HEK293 (cell line): ENCODE results near the gene NEMP2.
A peak's percentile ranks its signal among the peaks of the same experiment; 100 is the strongest.

Experiments
- CTCF ChIA-PET: fragments of 350-600 bp; formaldehyde crosslinking; extraction: SDS; loops from one replicate; lab custom pipeline; 2021; ENCODE audit warnings: antibody characterized with exemption; lab: Yijun Ruan, JAX
- POLR2A ChIA-PET: fragments of 300-600 bp; formaldehyde crosslinking; extraction: SDS; loops from one replicate; lab custom pipeline; 2020; ENCODE audit warnings: antibody characterized with exemption, inconsistent platforms; lab: Yijun Ruan, JAX
- H3K27ac ChIP-seq: fragments of 200-500 bp; sonication (Bioruptor generic); 2 replicates; pipeline ENCODE4 v1.5.1; 2014; ENCODE audit warnings: low read depth, low read length, control low read depth, inconsistent platforms; ENCODE audit errors: extremely low read depth
- H3K36me3 ChIP-seq, 2 experiments: fragments of 200-500 bp in 1 of 2; sonication (Bioruptor generic) in 1 of 2; 1 replicate in 1 of 2; 2 replicates in 1 of 2; pipeline ENCODE4 v1.5.1; 2014 to 2017; ENCODE audit warnings: inconsistent platforms in 2 of 2, low read length in 2 of 2; ENCODE audit not compliant: control insufficient read depth in 2 of 2, insufficient read depth in 1 of 2
- H3K4me1 ChIP-seq: fragments of 200-500 bp; sonication (Bioruptor generic); 2 replicates; pipeline ENCODE4 v1.5.1; 2014; ENCODE audit warnings: mild to moderate bottlenecking, low read length, inconsistent platforms; ENCODE audit not compliant: control insufficient read depth, insufficient read depth
- H3K4me3 ChIP-seq: 2 replicates; pipeline ENCODE4 v1.5.1; 2011; ENCODE audit warnings: low read depth, mild to moderate bottlenecking, control low read depth, low read length, moderate library complexity
- H3K9me3 ChIP-seq: fragments of 200-500 bp; sonication (Bioruptor generic); 2 replicates; pipeline ENCODE4 v1.5.1; 2014; ENCODE audit warnings: low read depth, low read length, inconsistent platforms; ENCODE audit not compliant: control insufficient read depth, insufficient read depth
- BCL11A ChIP-seq: fragments of 450-650 bp; formaldehyde crosslinking; IDR thresholded peaks from 2 replicates; pipeline ENCODE4 v1.5.1; 2016; ENCODE audit warnings: low read depth, missing biosample characterization, missing genetic modification characterization
- FEZF1 ChIP-seq: fragments of 450-650 bp; formaldehyde crosslinking; IDR thresholded peaks from 2 replicates; pipeline ENCODE4 v1.5.1; 2016; ENCODE audit warnings: missing biosample characterization, missing genetic modification characterization
- GLI2 ChIP-seq: fragments of 450-650 bp; formaldehyde crosslinking; IDR thresholded peaks from 2 replicates; pipeline ENCODE4; 2017; ENCODE audit warnings: missing biosample characterization, missing genetic modification characterization, low read depth, borderline replicate concordance
- HOXA7 ChIP-seq: sonication (generic); formaldehyde crosslinking; IDR thresholded peaks from 2 replicates; pipeline ENCODE4 v1.8.1; 2022; ENCODE audit warnings: missing genetic modification reagents, borderline replicate concordance
- SETDB1 ChIP-seq: IDR thresholded peaks from one replicate; pipeline ENCODE4 v1.6.1; 2017; ENCODE audit warnings: mild to moderate bottlenecking, low read length, moderate library complexity, mixed read lengths; ENCODE audit not compliant: insufficient read length
- ZBTB17 ChIP-seq: fragments of 450-650 bp; formaldehyde crosslinking; IDR thresholded peaks from 2 replicates; pipeline ENCODE4 v1.5.1; 2016; ENCODE audit warnings: missing biosample characterization, missing genetic modification characterization
- ZNF138 ChIP-seq: fragments of 450-650 bp; formaldehyde crosslinking; IDR thresholded peaks from 2 replicates; pipeline ENCODE4 v1.5.1; 2016; ENCODE audit warnings: missing biosample characterization, missing genetic modification characterization, borderline replicate concordance
- ZNF140 ChIP-seq: fragments of 450-650 bp; formaldehyde crosslinking; IDR thresholded peaks from 2 replicates; pipeline ENCODE4 v1.5.1; 2016; ENCODE audit warnings: missing biosample characterization, missing genetic modification characterization
- ZNF19 ChIP-seq: fragments of 450-650 bp; formaldehyde crosslinking; IDR thresholded peaks from 2 replicates; pipeline ENCODE4; 2016; ENCODE audit warnings: missing biosample characterization, missing genetic modification characterization, low read depth
- ZNF623 ChIP-seq: fragments of 450-650 bp; formaldehyde crosslinking; IDR thresholded peaks from 2 replicates; pipeline ENCODE4 v1.5.1; 2016; ENCODE audit warnings: missing biosample characterization, missing genetic modification characterization
- ZNF629 ChIP-seq: fragments of 450-650 bp; formaldehyde crosslinking; IDR thresholded peaks from 2 replicates; pipeline ENCODE4 v1.5.1; 2017; ENCODE audit warnings: missing biosample characterization, missing genetic modification characterization
- ZNF664 ChIP-seq: fragments of 450-650 bp; formaldehyde crosslinking; IDR thresholded peaks from 2 replicates; pipeline ENCODE4 v1.5.1; 2016; ENCODE audit warnings: missing biosample characterization, missing genetic modification characterization
- ZNF704 ChIP-seq: fragments of 450-650 bp; formaldehyde crosslinking; IDR thresholded peaks from 2 replicates; pipeline ENCODE4 v1.5.1; 2016; ENCODE audit warnings: missing biosample characterization, missing genetic modification characterization
- ZNF707 ChIP-seq: fragments of 450-650 bp; formaldehyde crosslinking; IDR thresholded peaks from 2 replicates; pipeline ENCODE4 v1.5.1; 2016; ENCODE audit warnings: missing biosample characterization, missing genetic modification characterization
- TF ChIP-seq, protein P1 (sequence below): fragments of 450-650 bp; formaldehyde crosslinking; IDR thresholded peaks from 2 replicates; pipeline ENCODE4 v1.5.1; 2016; ENCODE audit warnings: missing biosample characterization, missing genetic modification characterization

Gene NEMP2

DNA sequence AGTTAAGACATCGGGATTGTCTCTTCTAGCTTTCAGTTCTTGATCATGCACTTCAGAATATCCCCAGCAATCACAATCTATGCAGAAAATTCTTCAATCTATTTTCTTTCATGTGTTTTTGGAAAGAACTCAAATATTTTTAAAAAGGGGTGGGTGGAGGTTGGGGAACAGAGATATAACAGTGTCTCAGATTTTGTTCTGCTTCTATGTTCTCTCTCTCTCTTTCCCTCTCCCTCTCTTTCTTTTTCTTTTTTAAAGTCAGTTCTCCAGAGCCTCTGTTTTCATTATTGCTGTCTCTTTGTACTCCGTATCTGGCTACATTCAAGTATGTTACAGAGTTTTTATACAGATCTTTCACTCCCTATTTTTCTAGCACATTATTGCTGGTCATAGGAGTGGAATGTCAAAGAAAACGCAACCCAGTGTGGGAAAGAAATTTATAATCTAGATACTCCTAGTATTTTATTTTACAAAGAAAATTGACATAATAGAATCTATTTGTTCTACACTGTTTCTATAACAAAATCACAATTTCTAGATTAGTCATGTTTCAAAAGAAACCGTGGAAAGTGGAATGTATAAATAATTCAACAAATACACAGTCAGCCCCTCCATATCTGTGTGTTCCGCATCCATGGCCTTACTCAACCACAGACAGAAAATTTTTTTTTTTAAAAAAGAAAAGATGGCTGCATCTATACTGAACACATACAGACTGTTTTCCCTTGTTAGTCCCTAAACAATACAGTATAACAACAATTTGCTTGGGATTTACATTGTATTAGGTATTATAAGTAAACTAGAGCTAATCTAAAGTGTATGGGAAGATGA is 11.2 kb upstream of the NEMP2 start:
- TF ChIP-seq ZNF707 = no peak
- no peak for TF ChIP-seq GLI2 (tag by site-specific recombination)
- TF ChIP-seq ZNF704 = no peak
- TF ChIP-seq ZBTB17 = no peak
- no peak for TF ChIP-seq ZNF629
- TF ChIP-seq ZNF138 (tag by site-specific recombination) = no peak

DNA sequence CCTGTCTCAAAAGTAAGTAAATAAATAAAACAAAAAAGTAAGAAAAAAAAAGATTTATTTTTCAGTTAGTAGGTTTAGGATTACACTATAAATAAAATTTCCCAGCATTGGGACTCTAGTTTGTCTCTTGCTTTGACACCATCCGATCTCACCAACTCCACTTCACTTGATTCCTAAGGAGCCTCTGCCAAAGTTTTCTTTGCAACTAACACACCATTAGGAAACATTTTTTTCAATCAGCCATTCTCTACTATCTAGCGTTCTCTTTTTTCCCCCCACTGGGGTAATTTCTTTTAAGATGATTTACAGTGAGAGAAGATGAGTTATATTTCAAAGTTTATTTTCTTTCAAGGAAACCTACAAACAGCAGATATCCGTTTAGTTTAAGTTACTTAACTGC is 10.6 kb upstream of the NEMP2 start:
- POLR2A ChIA-PET = interaction anchor here (1.3 kb wide), 1 partner anchor 11 kb away, joined by 3 read pairs; the partner anchor contains the start of gene NEMP2
- Histone ChIP-seq H3K27ac (no peak overlapping the region), H3K9me3 (no peaks in the 10 kb centered on the region), H3K4me1 (no peaks in the 10 kb centered on the region), H3K36me3 (no peaks in the 10 kb centered on the region), H3K4me3 (no peak overlapping the region)
- TF ChIP-seq, protein P1, sequence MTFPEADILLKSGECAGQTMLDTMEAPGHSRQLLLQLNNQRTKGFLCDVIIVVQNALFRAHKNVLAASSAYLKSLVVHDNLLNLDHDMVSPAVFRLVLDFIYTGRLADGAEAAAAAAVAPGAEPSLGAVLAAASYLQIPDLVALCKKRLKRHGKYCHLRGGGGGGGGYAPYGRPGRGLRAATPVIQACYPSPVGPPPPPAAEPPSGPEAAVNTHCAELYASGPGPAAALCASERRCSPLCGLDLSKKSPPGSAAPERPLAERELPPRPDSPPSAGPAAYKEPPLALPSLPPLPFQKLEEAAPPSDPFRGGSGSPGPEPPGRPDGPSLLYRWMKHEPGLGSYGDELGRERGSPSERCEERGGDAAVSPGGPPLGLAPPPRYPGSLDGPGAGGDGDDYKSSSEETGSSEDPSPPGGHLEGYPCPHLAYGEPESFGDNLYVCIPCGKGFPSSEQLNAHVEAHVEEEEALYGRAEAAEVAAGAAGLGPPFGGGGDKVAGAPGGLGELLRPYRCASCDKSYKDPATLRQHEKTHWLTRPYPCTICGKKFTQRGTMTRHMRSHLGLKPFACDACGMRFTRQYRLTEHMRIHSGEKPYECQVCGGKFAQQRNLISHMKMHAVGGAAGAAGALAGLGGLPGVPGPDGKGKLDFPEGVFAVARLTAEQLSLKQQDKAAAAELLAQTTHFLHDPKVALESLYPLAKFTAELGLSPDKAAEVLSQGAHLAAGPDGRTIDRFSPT = no peak
- TF ChIP-seq ZNF664 (no peak), ZNF140 (tag by site-specific recombination) (no peak), FEZF1 (tag by site-specific recombination) (no peak), BCL11A (tag by site-specific recombination) (no peak), HOXA7 (CRISPR knock-in tag) (no peak), ZNF19 (tag by site-specific recombination) (no peak), ZNF704 (no peak)
- CTCF ChIA-PET = no interaction called here

More for the DNA sequence above, 11.2 kb upstream of the NEMP2 start:
- Histone ChIP-seq H3K36me3 (no peaks in the 10 kb centered on the region), H3K9me3 (no peaks in the 10 kb centered on the region), H3K4me1 (no peaks in the 10 kb centered on the region), H3K27ac (no peak overlapping the region), H3K4me3 (no peak overlapping the region)
- POLR2A ChIA-PET = interaction anchor here (1.3 kb wide), 1 partner anchor 11 kb away, joined by 3 read pairs; the partner anchor contains the start of gene NEMP2
- CTCF ChIA-PET = no interaction called here

- no peak for TF ChIP-seq ZNF623 (tag by site-specific recombination)
- TF ChIP-seq SETDB1 = peak; percentile 60
- TF ChIP-seq, all 188 proteins: peak for 1
- peaks cover 0 to 6% of the 10 kb centered on the region in 2 experiments; a peak in 1 of 3 replicates for H3K36me3 ChIP-seq
- ChIA-PET CTCF (no interaction called here), POLR2A (no interaction called here)
- no peaks in the 10 kb centered on the region for H3K9me3 ChIP-seq
- H3K27ac ChIP-seq = no peak overlapping the region
- H3K4me1 ChIP-seq = no peaks in the 10 kb centered on the region
- H3K4me3 ChIP-seq = no peak overlapping the region
Observed at GRCh38 chr2:190540048-190540447, 5.5 kb upstream of the NEMP2 start.
